GM13976 (cell line): Measurements from ENCODE around the gene SIK3.

ENCODE experiments used
- DNase-seq: peaks from one replicate; pipeline ENCODE4 v3.0.0; 2012; ENCODE audit warnings: low spot score
- CTCF ChIP-seq: IDR thresholded peaks from 2 replicates; pipeline ENCODE4 v1.5.1; 2012; ENCODE audit warnings: borderline replicate concordance, mild to moderate bottlenecking; ENCODE audit not compliant: insufficient read depth; ENCODE audit errors: extremely low read depth, missing control alignments, control extremely low read depth
- in situ Hi-C: fragments of 300-500 bp; cut with MboI; formaldehyde crosslinking; loops from one replicate; pipeline ENCODE4 v1.12.0; 2022; ENCODE audit warnings: low sequenced_read_pairs, mixed read lengths, inconsistent platforms; ENCODE audit not compliant: unreplicated experiment

Gene SIK3

GRCh38 chr11:116823031-116823843 lies 275.0 kb downstream of the SIK3 start, which contains the start of gene APOA4:
APOA4 (minus strand) TSS chr11:116823304; CDS start chr11:116823191, 113 bp downstream.
- TF ChIP-seq CTCF = no peak
- in situ Hi-C loops = no loop called here
- no peak for DNase-seq

GRCh38 chr11:116822575-116822974 lies 275.7 kb downstream of the SIK3 start:
- DNase-seq = no peak
- in situ Hi-C loops = no loop called here
- TF ChIP-seq CTCF = no peak

GRCh38 chr11:116821050-116821918 lies 276.9 kb downstream of the SIK3 start:
- in situ Hi-C loops = no loop called here
- TF ChIP-seq CTCF = no peak
- no peak for DNase-seq

GRCh38 chr11:116819049-116819448 lies 279.2 kb downstream of the SIK3 start:
- in situ Hi-C loops = no loop called here
- no peak for TF ChIP-seq CTCF

GRCh38 chr11:116814502-116814901 lies 283.7 kb downstream of the SIK3 start:
- TF ChIP-seq CTCF = no peak
- in situ Hi-C loops = no loop called here
- no peak for DNase-seq

More at GRCh38 chr11:116819049-116819448, 279.2 kb downstream of the SIK3 start:
- DNase-seq = no peak

- in situ Hi-C loops = no loop called here
- no peak for TF ChIP-seq CTCF
- DNase-seq = no peak
Measured at GRCh38 chr11:116813781-116814471, 284.3 kb downstream of the SIK3 start.
